Measurements from ENCODE around the gene ANKDD1B. TPM values are rescaled to one million over a fixed set of nuclear protein-coding genes. Genes with fewer than 3 reads are reported as not detected.

ANKDD1B gene
- total and polyA plus RNA-seq, 2 of the 8 experiments (the other 6 are each of a cell fraction or from before 2014, with no cell fraction given): 0.08 to 0.22 TPM

GRCh38 chr5:75678155-75678554 is 66.9 kb downstream of the ANKDD1B start:
- H3K23ac ChIP-seq (ENCODE audit: insufficient read length): no peak overlapping the region
- H2BK12ac ChIP-seq (ENCODE audit: low read depth, low read length): no peak overlapping the region
- no peak overlapping the region for H3K18ac ChIP-seq (ENCODE audit: extremely low read depth, low read length)
- H4K91ac ChIP-seq (replicated peaks; ENCODE audit: insufficient read length, low read length): no peak overlapping the region
- H2BK15ac ChIP-seq (ENCODE audit: low read length): no peak overlapping the region
- peaks cover 0 to 3% (median 1%) of the 10 kb centered on the region in 4 experiments; a peak in 2 of 8 replicates for H3K36me3 ChIP-seq (ENCODE audit: control insufficient read depth in 2 of 4, insufficient read depth in 4 of 4, low read length in 3 of 4)
- no peak overlapping the region for H2BK120ac ChIP-seq (replicated peaks; ENCODE audit: low read depth, low read length)
- no peak overlapping the region for H3K4me2 ChIP-seq (ENCODE audit: insufficient read depth in 1 of 2, low read depth in 2 of 2, low read length in 2 of 2)
- H3K27me3 ChIP-seq (replicated peaks in 1 of 4; ENCODE audit: control insufficient read depth in 3 of 4, extremely low read depth in 1 of 4, insufficient read depth in 3 of 4, low read length in 3 of 4): no peaks in the 10 kb centered on the region
- TF ChIP-seq, protein P1, sequence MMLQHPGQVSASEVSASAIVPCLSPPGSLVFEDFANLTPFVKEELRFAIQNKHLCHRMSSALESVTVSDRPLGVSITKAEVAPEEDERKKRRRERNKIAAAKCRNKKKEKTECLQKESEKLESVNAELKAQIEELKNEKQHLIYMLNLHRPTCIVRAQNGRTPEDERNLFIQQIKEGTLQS (IDR thresholded peaks at IDR 0.05; ENCODE audit: insufficient read depth, low read depth, low read length): no peak
- no peak for TF ChIP-seq SP1 (IDR thresholded peaks at IDR 0.05; ENCODE audit: low read depth, low read length)
- no peak for TF ChIP-seq KDM4A (IDR thresholded peaks at IDR 0.05; ENCODE audit: low read depth, low read length, severe bottlenecking)
- TF ChIP-seq HDAC6 (IDR thresholded peaks at IDR 0.05; ENCODE audit: low read depth, low read length): no peak
- TF ChIP-seq, protein P2, sequence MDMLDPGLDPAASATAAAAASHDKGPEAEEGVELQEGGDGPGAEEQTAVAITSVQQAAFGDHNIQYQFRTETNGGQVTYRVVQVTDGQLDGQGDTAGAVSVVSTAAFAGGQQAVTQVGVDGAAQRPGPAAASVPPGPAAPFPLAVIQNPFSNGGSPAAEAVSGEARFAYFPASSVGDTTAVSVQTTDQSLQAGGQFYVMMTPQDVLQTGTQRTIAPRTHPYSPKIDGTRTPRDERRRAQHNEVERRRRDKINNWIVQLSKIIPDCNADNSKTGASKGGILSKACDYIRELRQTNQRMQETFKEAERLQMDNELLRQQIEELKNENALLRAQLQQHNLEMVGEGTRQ (IDR thresholded peaks at IDR 0.05; ENCODE audit: low read length): no peak
- TF ChIP-seq CBX5 (IDR thresholded peaks at IDR 0.05; ENCODE audit: low read depth, low read length): no peak
- no peak for TF ChIP-seq RAD21 (IDR thresholded peaks at IDR 0.05 in 1 of 2, conservative IDR thresholded peaks at IDR 0.05 in 1 of 2; ENCODE audit: low read depth in 2 of 2, low read length in 2 of 2)
- TF ChIP-seq CREB1 (IDR thresholded peaks at IDR 0.05): no peak
- TF ChIP-seq POLR2AphosphoS5 (IDR thresholded peaks at IDR 0.05; ENCODE audit: low read depth, low read length): no peak
- no peak for TF ChIP-seq HDAC2 (IDR thresholded peaks at IDR 0.05; ENCODE audit: borderline replicate concordance in 1 of 2, low read depth in 2 of 2, low read length in 2 of 2)
- TF ChIP-seq EGR1 (IDR thresholded peaks at IDR 0.05; ENCODE audit: borderline replicate concordance, low read depth, low read length): no peak
- WGBS, 2 experiments (ENCODE audit: extremely low coverage in 1 of 2, insufficient coverage in 1 of 2, insufficient read length in 1 of 2, insufficient replicate concordance in 2 of 2, low coverage in 1 of 2, low lambda C conversion rate in 2 of 2, missing lambda C conversion rate in 1 of 2): 92% methylated on average over 3 of the region's 3 CpGs; no CpG with 5 or more reads in 1 of the 2 experiments
- H3K9me3 ChIP-seq (ENCODE audit: insufficient read depth in 2 of 2, low read depth in 1 of 2, low read length in 1 of 2): no peaks in the 10 kb centered on the region
- ChIA-PET POLR2A (ENCODE audit: partially characterized antibody) (no interaction called here), CTCF (ENCODE audit: partially characterized antibody) (interaction anchor here (0.7 to 2.8 kb wide), 2 partner anchors 14 to 22 kb away, joined by 3 to 8 read pairs; no protein-coding TSS in a partner anchor)
- no peak overlapping the region for H4K8ac ChIP-seq (ENCODE audit: extremely low read depth, insufficient read depth, low read length)
- no peak overlapping the region for H3K9ac ChIP-seq (replicated peaks in 1 of 4; ENCODE audit: extremely low read depth in 1 of 4, low read depth in 3 of 4, low read length in 3 of 4)
- no peaks in the 10 kb centered on the region for H3K79me1 ChIP-seq (ENCODE audit: low read depth, low read length)
- no peaks in the 10 kb centered on the region for H3K23me2 ChIP-seq (ENCODE audit: low read depth, low read length)
- no peak overlapping the region for H3K4me3 ChIP-seq (ENCODE audit: extremely low read depth in 1 of 4, insufficient read depth in 2 of 4, low read depth in 3 of 4, low read length in 4 of 4)
- no peaks in the 10 kb centered on the region for H4K20me1 ChIP-seq (replicated peaks in 1 of 2; ENCODE audit: control insufficient read depth in 1 of 2, insufficient read depth in 2 of 2, low read length in 2 of 2)
- H3K4me1 ChIP-seq (replicated peaks in 1 of 4; ENCODE audit: control insufficient read depth in 3 of 4, insufficient read depth in 4 of 4, low read length in 3 of 4): no peaks in the 10 kb centered on the region
- no peak overlapping the region for H3K56ac ChIP-seq (replicated peaks; ENCODE audit: insufficient read length, low read depth, low read length)
- H2AFZ ChIP-seq (ENCODE audit: low read length): no peak overlapping the region
- no peak overlapping the region for H3K14ac ChIP-seq (ENCODE audit: insufficient read length)
- H2BK20ac ChIP-seq (ENCODE audit: low read length): no peak overlapping the region
- no peak overlapping the region for H2AK5ac ChIP-seq (ENCODE audit: low read depth, low read length)
- no peak overlapping the region for H3K4ac ChIP-seq (replicated peaks; ENCODE audit: insufficient read length, low read depth, low read length)
- FAIRE-seq: no peak
- DNase-seq (ENCODE audit: low read depth in 1 of 2, low spot score in 2 of 2): no peak
- H2BK5ac ChIP-seq (ENCODE audit: low read depth, low read length): no peak overlapping the region
- H3K79me2 ChIP-seq (ENCODE audit: control insufficient read depth in 1 of 2, insufficient read depth in 2 of 2, low read length in 2 of 2): no peaks in the 10 kb centered on the region
- no peak overlapping the region for H3K27ac ChIP-seq (ENCODE audit: low read depth, low read length)
- no peak overlapping the region for H4K5ac ChIP-seq (ENCODE audit: insufficient read length, low read depth, low read length)

Data from H1 (cell line).